Skin epidermis (tissue), 12 donors: ENCODE data around the gene MID2.
"Not testable (repeated sequence)": the region's sequence is repeated elsewhere in the genome, so short reads cannot be mapped to it uniquely, and the experiment has no call there.

Experiments
- H3K27ac ChIP-seq, 21 experiments: fragments of 200-600 bp; sonication (generic) in 11 of 21; one replicate each; pipeline ENCODE4 v1.5.0; 2020; ENCODE audit warnings: mild to moderate bottlenecking in 3 of 21, inconsistent platforms in 2 of 21, moderate library complexity in 2 of 21
- H3K4me3 ChIP-seq, 7 experiments: fragments of 200-600 bp; sonication (generic) in 2 of 7; one replicate each; pipeline ENCODE4 v1.5.0; 2020; ENCODE audit warnings: inconsistent platforms in 2 of 7, mild to moderate bottlenecking in 2 of 7, moderate library complexity in 1 of 7

MID2 gene

DNA sequence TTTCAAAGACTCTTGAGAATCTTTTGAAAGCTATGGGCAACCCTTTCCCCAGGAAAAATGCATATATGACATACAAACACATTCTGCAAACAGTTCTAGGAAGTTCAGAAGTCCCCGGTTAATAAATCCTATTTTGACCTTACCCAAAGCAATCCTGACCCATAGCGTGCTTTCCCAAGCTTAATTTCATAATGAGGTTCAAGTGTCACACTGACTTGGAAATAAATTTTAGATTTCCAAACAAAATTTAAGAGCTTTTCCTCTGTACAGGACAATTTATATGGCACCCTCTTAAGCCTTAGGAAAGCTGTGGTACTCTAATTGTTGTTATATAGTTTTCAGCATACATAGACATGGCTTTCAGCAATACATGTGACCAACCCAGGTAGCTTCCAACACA is 11.3 kb downstream of the MID2 start:
- no peak overlapping the region for H3K27ac ChIP-seq
- no peak overlapping the region for H3K4me3 ChIP-seq

DNA sequence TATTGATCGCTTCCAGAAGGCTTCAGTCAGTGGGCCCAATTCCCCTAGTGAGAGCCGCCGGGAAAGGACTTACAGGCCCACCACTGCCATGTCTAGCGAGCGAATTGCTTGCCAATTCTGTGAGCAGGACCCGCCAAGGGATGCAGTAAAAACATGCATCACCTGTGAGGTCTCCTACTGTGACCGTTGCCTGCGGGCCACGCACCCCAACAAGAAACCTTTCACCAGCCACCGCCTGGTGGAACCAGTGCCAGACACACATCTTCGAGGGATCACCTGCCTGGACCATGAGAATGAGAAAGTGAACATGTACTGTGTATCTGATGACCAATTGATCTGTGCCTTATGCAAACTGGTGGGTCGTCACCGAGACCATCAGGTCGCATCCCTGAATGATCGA is 15.3 kb downstream of the MID2 start:
- no peak overlapping the region for H3K4me3 ChIP-seq
- no peak overlapping the region for H3K27ac ChIP-seq

DNA sequence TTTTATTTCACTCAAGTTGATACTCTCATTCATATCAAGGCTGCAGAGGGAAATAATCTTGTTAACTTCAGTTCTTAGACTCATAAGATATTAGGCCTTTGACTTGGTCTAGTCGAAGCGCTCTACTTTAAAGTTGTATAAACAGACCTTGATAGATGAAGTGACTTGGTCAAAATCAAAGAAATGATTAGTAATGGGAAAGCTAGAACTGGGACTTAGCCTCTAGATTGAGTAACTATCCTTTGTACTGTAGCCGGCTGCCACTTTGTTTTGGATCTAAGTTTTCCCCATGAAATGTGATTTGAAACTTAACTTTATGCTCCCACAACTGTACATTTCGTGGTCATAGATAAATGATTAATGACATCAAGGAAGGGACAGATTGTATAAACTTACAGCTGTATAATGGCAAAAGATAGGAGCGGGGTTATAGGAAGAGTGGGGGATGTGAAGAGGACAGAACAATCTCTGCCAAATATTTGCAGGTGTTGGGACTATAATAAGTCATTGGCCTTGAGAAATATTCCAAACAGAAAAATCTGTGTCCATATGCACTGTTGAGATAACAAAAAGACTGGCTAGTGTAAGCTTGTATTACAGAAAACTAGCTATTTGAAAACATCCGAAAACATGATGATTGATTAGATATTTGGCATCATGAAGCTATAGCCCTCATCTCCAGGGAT is 17.2 kb downstream of the MID2 start:
- Histone ChIP-seq H3K27ac (no peak overlapping the region), H3K4me3 (no peak overlapping the region)

DNA sequence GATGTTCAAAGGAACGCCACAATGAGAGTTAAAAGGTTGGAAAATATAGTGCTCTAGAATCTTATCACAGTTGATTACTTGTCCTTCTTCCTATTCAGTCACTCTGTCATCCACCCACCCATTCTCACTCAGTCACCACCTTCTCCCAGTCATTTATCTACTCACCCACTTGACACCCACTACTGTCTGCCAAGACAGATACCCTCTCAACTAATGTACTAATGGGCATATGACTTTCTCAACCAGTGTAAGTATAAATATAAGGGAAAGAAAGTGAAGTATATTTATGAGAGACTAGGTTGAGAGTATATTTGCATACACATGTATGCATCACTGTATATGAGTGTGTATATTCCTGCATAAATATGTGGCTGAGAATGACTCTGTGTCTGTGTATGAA is 20.0 kb downstream of the MID2 start:
- H3K27ac ChIP-seq = no peak overlapping the region
- no peak overlapping the region for H3K4me3 ChIP-seq

DNA sequence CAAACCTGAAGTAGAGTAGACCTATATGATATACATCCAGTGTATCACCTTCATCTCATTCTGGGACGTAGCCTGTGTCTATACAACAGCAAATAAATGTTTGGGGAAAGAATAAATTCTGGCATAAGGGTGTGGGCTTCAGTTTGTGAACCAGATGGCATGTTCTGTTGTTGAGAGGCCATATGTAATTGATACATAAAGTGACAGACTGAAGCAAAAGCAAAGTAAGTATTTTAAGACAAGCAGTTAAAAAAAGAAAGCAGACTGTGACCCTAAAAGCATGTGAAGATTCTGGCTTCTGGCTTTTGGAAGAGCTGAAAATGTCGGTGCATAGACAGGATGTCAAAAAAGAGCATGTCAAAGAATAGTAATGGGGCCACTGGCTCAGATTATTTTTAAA is 22.9 kb downstream of the MID2 start:
- no peak overlapping the region for H3K4me3 ChIP-seq
- H3K27ac ChIP-seq = no peak overlapping the region

DNA sequence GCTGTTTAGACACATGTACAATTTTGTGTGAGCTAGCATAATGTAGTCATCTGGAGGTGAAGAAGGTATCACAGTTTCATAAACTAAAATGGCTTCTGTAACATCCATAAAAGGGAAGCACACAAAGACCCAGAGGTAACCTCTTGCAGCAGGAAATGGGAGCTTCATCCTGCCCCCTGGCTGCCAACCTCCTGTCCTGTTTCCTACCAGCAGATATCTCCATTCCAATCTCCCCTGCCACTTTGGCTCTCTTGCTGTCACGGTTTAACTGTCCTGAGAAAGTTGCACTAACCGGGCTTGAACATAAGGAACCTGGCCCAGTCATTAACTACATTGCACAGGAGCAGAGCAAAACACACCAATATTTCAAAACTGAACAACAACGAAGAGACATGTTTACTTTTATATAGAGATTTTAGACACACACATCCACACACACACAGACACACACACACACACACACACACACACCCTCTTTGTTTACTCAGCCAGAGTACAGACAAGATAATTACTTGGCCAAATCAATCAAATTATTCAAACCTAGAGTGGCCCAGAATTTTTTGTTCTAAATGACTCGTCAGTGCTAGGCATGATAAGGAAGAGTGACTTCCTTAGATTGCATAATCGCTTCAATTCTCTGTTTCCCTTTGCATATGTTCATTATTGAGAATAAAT is 24.2 kb downstream of the MID2 start:
- no peak overlapping the region for H3K4me3 ChIP-seq
- H3K27ac ChIP-seq = no peak overlapping the region

DNA sequence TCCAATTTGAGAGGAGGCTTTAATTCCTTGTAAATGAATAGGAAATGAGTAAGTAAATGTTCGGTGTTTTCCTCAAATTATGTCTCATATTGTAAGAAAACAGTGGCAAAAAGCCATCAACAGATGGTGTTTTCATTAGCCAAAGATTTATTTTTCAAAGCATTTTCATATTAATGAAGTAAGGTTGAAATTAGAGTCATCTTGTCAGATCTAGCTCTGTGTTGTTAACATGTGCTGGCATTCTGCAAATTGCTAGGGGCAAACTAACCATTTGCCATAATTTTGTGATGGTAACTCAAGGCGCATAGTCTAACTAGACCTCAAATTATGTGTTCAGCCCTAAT is 24.7 kb downstream of the MID2 start:
- no peak overlapping the region for H3K4me3 ChIP-seq
- H3K27ac ChIP-seq = no peak overlapping the region

DNA sequence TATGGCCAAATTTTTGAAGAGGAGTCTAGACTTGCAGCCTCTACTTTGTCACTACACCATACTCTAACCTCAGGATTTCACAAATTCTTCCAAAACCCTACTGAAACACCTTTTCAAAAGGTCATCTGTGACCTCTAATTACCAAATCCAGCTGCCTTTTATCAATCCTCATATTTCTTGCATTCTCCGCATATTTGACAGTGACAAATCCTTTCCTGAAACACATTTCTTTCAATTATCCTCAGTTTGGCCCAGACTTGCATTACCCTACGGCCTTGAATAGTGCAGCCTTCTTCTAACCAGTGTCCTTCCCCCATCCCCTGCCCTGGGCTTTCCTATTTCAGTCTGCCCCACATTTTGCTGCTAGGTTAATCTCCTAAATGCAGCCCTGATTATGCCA is 25.5 kb downstream of the MID2 start:
- no peak overlapping the region for H3K27ac ChIP-seq
- no peak overlapping the region for H3K4me3 ChIP-seq

DNA sequence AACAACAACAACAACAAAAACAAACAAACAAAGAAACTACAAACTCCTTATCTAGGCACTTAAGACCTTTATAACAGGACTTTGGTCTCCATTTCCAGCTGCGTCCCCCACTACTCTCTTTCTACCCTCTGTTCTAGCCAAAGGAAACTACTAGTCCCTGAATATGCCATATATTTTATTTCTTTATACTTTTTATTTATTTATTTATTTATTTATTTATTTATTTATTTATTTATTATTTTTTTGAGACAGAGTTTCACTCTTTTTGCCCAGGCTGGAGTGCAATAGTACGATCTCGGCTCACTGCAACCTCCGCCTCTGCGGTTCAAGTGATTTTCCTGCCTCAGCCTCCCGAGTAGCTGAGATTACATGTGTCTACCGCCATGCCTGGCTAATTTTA is 26.0 kb downstream of the MID2 start:
- not testable (repeated sequence) for H3K4me3 ChIP-seq, H3K27ac ChIP-seq

DNA sequence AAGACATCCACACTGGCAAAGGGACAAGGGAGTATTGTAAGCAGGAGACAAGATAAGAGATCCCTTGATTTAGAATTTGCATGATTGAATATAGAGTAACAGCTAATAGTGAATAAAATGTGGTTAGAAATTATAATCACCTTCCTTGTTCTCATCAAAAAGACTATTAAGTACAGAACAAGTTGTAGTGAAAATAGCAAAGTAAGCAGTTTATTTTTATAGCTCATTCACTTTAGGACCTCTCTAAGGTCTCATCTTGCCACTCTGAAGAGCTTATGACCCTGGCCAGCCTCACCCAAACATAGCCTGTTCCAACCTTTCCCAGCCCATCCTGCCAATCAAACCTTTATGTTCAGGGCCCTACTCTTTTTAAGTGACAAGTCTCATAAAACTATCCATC is 30.6 kb downstream of the MID2 start:
- no peak overlapping the region for H3K4me3 ChIP-seq
- no peak overlapping the region for H3K27ac ChIP-seq

DNA sequence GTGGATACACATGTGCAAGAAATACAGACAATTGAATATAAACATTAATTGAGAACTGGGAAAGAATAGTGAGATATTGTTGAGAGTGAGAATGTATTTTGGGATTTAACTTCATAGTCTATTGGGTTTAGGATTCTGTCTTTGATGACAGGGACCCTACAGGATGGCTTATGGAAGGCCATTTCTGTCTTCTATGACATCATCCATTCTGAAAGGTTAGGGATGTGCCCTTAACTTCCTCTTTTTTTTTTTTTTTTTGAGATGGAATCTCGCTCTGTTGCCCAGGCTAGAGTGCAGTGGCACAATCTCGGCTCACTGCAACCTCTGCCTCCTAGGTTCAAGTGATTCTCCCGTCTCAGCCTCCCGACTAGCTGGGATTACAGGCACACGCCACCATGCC is 31.4 kb downstream of the MID2 start:
- H3K27ac ChIP-seq, H3K4me3 ChIP-seq: not testable (repeated sequence)

DNA sequence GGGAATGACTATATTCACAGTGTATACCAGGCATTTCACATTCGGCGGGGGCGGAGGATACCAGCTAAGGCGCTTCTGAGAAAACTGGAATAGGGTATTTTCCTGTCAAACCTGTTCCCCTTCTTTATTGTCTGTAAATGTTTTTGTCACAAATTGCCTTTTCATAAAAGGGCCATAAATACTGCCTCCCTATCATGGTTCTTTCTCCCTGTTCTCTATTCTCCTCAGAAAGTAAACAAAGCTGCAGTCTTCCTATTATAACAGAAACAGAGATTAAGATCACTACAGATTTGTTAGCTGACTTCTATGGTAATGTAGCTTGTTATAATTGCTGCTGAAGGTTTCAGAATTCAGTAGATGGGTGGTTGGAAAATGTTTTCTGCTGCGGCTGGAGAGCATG is 32.2 kb downstream of the MID2 start:
- H3K4me3 ChIP-seq = no peak overlapping the region
- H3K27ac ChIP-seq = no peak overlapping the region

DNA sequence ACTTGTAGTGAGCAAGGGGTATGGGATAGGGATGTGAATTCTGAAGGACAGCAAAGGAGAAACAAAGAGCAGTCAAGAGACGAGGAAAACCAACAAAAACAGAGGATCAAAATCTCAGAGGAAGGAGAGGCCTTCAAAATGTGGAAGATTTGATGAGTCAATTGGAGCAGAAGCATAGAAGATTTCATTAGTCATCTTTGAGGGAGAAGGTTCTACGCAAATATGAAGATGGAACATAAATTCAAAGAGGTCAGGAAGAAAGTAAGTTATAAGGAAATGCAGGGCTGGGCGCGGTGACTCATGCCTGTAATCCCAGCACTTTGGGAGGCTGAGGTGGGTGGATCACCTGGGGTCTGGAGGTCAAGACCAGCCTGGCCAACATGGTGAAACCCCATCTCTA is 35.4 kb downstream of the MID2 start:
- Histone ChIP-seq H3K27ac (no peak overlapping the region), H3K4me3 (no peak overlapping the region)

DNA sequence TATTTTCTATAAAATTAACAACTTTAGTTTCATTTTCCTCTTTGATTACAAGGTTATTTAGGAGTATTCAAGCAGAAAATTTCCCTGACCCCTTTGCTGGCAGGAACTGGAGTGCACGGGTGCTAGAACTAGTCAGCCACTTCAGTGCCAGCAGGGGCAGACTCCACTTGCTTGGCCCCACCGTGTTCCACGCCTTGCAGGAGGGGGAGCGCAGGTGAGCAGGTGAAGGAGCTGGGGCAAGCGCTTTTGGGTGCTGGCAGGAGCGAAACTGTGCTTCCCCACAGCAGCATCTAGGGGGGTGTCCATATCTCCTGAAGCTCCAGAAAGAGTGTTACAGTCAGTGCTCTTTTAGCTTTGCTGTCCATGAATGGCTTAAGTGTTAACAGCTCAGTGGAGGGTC is 45.5 kb downstream of the MID2 start:
- Histone ChIP-seq H3K4me3 (no peak overlapping the region), H3K27ac (no peak overlapping the region)

DNA sequence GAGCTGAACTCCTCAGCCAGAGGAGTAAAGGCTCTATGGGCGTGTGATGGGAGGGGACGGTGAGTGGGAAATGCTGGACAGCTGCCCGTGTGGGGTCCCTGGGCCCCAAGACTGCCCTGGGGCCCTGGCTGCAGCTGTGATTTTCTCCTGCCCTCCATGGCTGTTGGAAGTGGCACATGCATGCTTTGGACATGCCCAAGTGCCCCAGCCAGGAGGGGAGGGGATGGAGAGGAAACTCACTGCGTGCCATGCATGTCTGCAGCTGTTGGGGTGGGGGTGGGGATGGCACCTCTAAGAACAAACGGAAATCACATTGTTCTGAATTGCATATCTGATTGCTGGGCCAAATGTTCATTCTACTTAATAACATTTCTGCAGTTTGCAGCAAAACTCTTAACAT is 52.4 kb downstream of the MID2 start:
- Histone ChIP-seq H3K27ac (no peak overlapping the region), H3K4me3 (no peak overlapping the region)

DNA sequence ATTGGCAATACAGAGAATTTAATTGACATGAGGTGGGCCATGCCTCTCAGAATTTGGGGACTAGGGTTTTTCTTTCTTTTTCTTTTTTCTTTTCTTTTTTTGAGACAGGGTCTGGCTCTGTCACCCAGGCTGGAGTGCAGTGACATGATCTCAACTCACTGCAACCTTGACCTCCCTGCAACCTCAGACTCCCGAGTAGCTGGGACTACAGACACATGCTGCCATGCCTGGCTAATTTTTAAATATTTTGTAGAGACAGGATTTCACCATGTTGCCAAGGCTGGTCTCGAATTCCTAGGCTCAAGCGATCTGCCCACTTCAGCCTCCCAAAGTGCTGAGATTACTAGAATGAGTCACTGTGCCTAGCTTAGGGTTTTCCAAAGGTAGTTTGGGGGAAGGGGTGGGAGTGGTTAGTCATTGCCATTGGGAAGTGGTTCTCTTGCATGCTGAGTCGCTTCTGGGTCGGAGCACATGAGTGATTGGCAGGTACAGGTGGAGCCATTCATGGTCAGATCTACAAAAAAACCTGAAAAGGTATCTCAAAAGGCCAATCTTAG is 54.5 kb downstream of the MID2 start:
- Histone ChIP-seq H3K27ac (no peak overlapping the region), H3K4me3 (no peak overlapping the region)

DNA sequence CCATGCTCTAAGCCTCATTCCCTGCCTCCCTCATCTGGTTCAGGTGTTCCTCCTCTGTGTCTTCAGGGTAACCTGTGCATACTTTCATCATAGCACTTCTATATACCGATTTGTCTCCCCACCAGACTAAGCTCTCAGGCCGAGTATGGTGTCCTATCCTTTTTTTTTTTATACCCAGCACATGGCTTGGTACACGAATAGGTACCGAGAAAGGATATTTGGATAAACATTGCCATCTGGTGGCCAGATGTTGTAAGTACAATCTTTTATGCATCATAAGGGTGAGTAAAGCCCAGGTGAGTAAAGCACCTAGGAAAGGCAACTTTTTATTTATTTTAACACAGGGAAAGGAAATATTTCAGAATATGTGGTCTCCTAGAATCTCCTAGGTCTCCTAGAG is 68.4 kb downstream of the MID2 start:
- Histone ChIP-seq H3K27ac (no peak overlapping the region), H3K4me3 (no peak overlapping the region)

DNA sequence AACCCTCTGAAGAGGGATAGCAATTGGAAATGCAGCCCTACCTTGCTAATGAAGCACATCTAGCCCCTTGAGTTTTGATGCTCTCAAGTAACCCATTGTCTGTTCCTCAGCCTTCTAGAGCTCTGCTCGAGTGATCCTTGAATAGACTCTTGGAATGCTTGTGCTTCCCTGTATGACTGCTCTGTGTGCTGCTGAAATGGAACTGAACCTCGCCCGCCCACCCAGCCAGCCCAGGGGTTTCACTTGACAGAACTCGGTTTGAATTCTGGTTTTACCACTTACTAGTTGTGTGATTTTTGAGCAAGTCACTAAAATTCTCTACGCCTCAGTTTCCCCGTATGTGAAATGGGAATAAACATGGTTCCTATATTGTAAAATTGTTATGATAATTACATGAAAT is 77.1 kb downstream of the MID2 start:
- Histone ChIP-seq H3K27ac (no peak overlapping the region), H3K4me3 (no peak overlapping the region)

DNA sequence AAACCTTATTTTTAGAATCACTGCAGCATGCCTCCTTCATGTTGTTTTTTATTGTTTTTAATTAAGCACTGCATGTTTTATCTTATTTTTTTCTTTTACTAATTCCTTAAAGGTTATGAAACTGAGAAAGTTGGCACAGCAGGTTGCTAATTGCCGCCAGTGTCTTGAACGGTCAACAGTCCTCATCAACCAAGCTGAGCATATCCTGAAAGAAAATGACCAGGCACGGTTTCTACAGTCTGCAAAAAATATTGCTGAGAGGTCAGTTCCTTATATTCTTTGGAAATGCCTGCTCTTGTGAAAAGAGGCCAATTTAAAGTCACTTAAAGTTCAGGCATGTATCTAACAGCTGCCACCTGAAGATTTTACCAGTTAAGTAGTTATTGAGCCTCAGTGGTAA is 79.7 kb downstream of the MID2 start:
- Histone ChIP-seq H3K4me3 (no peak overlapping the region), H3K27ac (no peak overlapping the region)

DNA sequence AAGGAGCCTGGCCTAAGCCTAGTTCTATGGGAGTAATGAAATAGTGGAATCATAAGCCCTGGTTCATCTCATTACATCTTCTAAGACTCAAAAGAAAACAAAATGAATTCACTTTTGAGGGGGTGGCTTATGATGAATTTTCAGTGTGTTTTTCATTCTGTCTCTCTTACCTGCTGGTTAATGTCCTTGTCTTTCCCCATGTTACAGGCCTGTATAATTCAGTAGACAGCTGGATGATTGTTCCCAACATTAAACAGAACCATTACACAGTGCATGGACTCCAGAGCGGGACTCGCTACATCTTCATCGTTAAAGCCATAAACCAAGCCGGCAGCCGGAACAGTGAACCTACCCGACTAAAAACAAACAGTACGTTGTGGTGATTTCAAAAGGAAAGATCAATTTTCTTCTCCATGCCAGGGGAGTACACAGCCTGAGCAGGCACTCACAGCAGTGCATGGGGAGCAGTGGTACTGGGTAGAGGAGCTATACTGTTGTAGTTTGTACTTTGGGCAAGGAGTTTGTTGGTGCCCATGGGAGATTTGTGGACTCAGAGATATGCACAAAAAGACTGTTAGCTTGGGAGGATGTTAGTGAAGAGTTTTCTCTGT is 98.6 kb downstream of the MID2 start:
- H3K4me3 ChIP-seq = no peak overlapping the region
- H3K27ac ChIP-seq = no peak overlapping the region

DNA sequence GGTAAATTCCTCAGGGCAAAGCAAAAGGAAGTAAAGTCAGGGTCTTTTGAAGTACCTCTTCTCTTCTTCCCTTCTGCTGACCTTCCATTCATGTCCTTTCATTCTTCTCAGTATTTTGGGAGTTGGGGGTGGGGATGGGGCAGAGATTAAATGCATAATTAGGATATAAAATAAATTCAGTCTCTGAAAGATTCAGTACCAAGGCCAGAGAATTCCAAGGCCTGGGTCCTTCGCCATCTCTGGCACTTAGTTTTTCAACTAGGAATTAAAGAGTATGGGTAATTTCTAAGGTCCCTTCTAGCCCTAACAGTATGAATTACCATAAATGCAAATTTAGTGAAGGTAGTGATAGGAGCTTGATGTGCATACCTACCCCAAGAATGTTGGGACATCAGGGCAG is 108.6 kb downstream of the MID2 start:
- H3K4me3 ChIP-seq = no peak overlapping the region
- H3K27ac ChIP-seq = no peak overlapping the region
